ENCODE data around the gene TMEM184C.

TMEM184C gene

DNA sequence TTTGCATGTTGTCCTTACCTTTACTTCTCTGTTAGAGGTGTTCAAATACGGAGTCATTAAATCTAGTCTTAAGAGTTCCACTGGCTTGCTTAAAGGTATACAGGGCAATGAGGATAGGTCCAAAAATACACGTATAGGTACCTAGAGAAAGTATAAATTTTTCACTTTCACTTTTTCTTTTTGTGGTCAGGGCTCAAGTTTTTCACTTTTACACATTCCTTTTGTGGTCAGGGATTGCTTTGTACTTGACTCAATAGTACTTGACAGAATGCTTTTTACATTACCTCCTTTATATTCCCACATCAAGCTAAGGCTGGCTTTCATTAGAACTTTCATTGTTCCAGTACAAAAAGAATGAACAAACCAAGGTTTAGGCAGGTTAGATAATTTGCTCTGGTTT is 21.7 kb downstream of the TMEM184C start:
- H3K4me3 ChIP-seq (ENCODE audit: low read depth in 1 of 2, low read length in 1 of 2) = no peak overlapping the region
- H3K9me3 ChIP-seq = no peaks in the 10 kb centered on the region
- no peaks in the 10 kb centered on the region for H3K4me1 ChIP-seq (ENCODE audit: control insufficient read depth in 1 of 2, insufficient read depth in 1 of 2, low read depth in 1 of 2, low read length in 1 of 2)
- TF ChIP-seq, protein P1, sequence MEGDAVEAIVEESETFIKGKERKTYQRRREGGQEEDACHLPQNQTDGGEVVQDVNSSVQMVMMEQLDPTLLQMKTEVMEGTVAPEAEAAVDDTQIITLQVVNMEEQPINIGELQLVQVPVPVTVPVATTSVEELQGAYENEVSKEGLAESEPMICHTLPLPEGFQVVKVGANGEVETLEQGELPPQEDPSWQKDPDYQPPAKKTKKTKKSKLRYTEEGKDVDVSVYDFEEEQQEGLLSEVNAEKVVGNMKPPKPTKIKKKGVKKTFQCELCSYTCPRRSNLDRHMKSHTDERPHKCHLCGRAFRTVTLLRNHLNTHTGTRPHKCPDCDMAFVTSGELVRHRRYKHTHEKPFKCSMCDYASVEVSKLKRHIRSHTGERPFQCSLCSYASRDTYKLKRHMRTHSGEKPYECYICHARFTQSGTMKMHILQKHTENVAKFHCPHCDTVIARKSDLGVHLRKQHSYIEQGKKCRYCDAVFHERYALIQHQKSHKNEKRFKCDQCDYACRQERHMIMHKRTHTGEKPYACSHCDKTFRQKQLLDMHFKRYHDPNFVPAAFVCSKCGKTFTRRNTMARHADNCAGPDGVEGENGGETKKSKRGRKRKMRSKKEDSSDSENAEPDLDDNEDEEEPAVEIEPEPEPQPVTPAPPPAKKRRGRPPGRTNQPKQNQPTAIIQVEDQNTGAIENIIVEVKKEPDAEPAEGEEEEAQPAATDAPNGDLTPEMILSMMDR (IDR thresholded peaks at IDR 0.05) = no peak
- no peak overlapping the region for H3K27ac ChIP-seq
- no peaks in the 10 kb centered on the region for H3K27me3 ChIP-seq
- H3K36me3 ChIP-seq = peaks cover 75% of the 10 kb centered on the region

DNA sequence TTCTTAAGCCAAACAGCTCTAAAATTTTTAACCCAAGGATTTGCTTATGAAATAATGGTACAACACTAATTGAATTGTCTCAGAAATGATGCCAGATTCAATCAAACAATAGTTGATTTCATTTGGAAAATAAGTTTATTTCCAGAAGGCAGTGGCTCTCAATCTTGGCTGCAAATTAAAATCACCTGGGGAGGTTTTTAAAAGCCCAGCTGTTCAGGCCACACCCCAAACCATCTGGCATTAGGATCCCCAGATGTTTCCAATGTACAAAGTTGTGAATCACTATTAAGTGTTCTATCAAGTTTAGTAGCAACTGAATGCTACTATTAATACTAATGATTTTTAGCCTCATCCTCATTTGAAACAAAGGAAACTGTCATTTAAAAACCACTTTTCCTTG is 22.2 kb downstream of the TMEM184C start:
- Histone ChIP-seq H3K9me3 (no peaks in the 10 kb centered on the region), H3K27me3 (no peaks in the 10 kb centered on the region), H3K4me3 (ENCODE audit: low read depth in 1 of 2, low read length in 1 of 2) (no peak overlapping the region), H3K36me3 (peaks cover 70% of the 10 kb centered on the region), H3K4me1 (ENCODE audit: control insufficient read depth in 1 of 2, insufficient read depth in 1 of 2, low read depth in 1 of 2, low read length in 1 of 2) (no peaks in the 10 kb centered on the region), H3K27ac (no peak overlapping the region)
- TF ChIP-seq, protein P1 (IDR thresholded peaks at IDR 0.05) = no peak

DNA sequence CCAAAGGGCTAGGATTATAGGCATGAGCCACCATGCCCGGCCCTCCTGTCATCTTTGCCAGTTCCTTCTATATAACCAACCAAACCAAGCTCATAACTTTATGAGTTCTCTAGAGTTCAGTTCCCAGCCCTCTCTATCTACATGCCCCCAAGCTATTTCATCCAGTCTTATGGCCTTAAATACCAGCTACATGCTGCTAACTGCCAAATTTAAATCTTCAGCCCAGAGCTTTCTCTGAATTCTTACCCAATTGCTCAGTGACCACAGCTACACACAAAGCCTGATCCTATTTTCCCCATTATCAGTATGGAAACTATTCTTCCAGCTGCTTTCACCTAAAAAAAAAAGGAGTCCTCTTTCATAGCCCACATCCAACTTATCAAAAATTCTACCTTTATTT is 23.1 kb downstream of the TMEM184C start:
- H3K27me3 ChIP-seq = no peaks in the 10 kb centered on the region
- H3K36me3 ChIP-seq = peaks cover 66% of the 10 kb centered on the region
- no peaks in the 10 kb centered on the region for H3K4me1 ChIP-seq (ENCODE audit: control insufficient read depth in 1 of 2, insufficient read depth in 1 of 2, low read depth in 1 of 2, low read length in 1 of 2)
- H3K4me3 ChIP-seq (ENCODE audit: low read depth in 1 of 2, low read length in 1 of 2) = no peak overlapping the region
- H3K27ac ChIP-seq = no peak overlapping the region
- TF ChIP-seq, protein P1 (IDR thresholded peaks at IDR 0.05) = no peak
- H3K9me3 ChIP-seq = no peaks in the 10 kb centered on the region

DNA sequence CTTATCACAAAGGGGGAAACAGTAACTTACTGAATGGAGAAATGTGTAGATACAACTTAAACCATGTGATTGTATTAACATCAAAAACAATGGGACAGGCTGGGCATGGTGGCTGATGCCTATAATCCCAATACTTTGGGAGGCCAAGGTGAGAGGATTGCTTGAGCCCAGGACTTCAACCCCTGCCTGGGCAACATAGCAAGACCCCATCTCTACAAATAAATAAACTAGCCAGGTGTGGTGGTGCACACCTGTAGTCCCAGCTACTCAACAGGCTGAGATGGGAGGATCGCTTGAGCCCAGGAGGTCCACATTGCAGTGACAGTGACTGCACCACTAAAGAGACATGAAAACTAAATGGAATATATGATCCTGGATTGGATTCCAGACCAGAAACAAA is 26.4 kb downstream of the TMEM184C start:
- Histone ChIP-seq H3K36me3 (peaks cover 44% of the 10 kb centered on the region), H3K4me3 (ENCODE audit: low read depth in 1 of 2, low read length in 1 of 2) (no peak overlapping the region), H3K9me3 (no peaks in the 10 kb centered on the region), H3K4me1 (ENCODE audit: control insufficient read depth in 1 of 2, insufficient read depth in 1 of 2, low read depth in 1 of 2, low read length in 1 of 2) (no peaks in the 10 kb centered on the region), H3K27me3 (no peaks in the 10 kb centered on the region), H3K27ac (no peak overlapping the region)
- TF ChIP-seq, protein P1 (IDR thresholded peaks at IDR 0.05) = no peak

DNA sequence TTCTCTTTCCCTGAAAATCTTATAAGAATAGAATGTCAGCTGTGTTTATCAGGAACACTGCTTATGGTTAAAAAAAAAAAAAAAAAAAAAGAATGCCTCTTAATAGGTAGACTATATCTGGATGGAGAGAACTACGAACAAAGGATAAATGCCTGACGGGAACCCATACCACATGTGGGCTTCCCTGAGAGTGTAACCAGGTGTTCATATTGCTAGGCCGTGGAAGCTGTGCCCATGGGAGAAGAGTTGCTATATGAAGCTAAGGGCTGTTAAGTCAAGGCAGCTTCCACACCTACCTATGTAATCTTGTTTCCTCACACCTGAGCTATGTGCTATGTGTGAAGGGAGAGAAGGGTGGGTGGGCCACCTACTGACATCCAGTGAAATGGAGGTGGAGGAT is 27.3 kb downstream of the TMEM184C start:
- TF ChIP-seq, protein P1 (IDR thresholded peaks at IDR 0.05) = no peak
- no peaks in the 10 kb centered on the region for H3K27me3 ChIP-seq
- peaks cover 43% of the 10 kb centered on the region for H3K36me3 ChIP-seq
- no peaks in the 10 kb centered on the region for H3K4me1 ChIP-seq (ENCODE audit: control insufficient read depth in 1 of 2, insufficient read depth in 1 of 2, low read depth in 1 of 2, low read length in 1 of 2)
- no peak overlapping the region for H3K4me3 ChIP-seq (ENCODE audit: low read depth in 1 of 2, low read length in 1 of 2)
- H3K27ac ChIP-seq = no peak overlapping the region
- H3K9me3 ChIP-seq = no peaks in the 10 kb centered on the region

DNA sequence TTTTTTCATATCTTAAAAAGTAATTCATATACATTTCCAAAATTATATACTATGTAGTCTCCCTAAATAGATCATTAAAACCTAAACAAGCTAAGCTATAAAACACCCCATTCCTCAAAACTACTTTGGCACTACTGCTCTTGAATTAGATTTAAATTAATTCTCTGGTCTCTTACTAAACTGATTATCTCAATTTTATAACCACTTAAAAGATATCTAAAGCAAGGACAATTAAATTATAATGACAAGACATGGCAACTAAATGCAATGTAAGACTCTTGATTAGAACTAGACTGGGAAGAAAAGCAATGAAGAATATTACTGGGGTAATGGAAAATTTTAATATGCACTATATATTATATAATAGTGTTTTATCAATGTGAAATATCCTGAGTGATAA is 27.9 kb downstream of the TMEM184C start:
- H3K4me3 ChIP-seq (ENCODE audit: low read depth in 1 of 2, low read length in 1 of 2) = no peak overlapping the region
- no peaks in the 10 kb centered on the region for H3K4me1 ChIP-seq (ENCODE audit: control insufficient read depth in 1 of 2, insufficient read depth in 1 of 2, low read depth in 1 of 2, low read length in 1 of 2)
- no peaks in the 10 kb centered on the region for H3K27me3 ChIP-seq
- H3K9me3 ChIP-seq = no peaks in the 10 kb centered on the region
- peaks cover 45% of the 10 kb centered on the region for H3K36me3 ChIP-seq
- TF ChIP-seq, protein P1 (IDR thresholded peaks at IDR 0.05) = no peak
- H3K27ac ChIP-seq = no peak overlapping the region

Measured in neutrophil (primary cell).